NCI-H1930 (cell line): ENCODE results near the gene TMC7.
A peak's percentile ranks its signal among the peaks of the same experiment; 100 is the strongest.

ENCODE experiments used
- DNase-seq, 2 experiments: peaks; one replicate each; lab custom pipeline; 2025; lab: John Stamatoyannopoulos, UW

The TMC7 gene

DNA sequence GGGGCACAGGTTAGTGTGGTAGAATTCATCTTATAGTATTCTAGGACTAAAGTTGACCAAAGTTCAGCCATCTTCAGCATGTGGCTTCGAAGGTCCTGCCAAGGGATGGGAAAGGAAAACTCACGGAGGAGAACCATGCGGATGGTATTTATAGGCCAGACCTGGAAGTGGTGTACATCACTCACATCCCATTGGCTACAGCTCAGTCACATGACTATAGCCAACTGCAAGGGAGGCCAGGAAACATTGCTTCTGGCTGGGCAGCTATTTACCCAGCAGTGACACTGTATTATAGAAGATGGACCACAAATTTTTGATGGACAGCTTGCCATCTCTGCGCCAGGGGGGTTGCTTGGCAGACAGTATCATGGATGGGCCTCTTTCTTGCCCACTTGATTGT lies 48.0 kb downstream of the TMC7 start:
- no peak for DNase-seq

DNA sequence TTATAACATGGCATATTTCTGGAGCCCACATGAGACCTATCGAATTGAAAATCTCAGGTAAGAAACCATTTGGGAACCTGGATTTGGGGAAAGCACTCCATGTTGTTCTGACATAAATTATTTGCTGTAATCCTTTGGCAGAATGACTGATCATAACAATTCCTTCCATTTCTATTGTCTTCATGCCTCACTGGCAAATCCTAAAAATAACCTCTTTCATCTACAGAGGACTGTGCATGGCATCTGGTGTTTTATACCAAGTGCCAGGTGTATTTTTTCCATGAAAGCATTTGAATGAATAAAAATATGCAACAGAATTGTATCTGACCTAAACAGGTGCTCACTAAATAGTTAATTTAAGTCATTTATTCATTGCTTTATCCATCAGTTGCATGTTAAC lies 50.0 kb downstream of the TMC7 start:
- DNase-seq: no peak

GRCh38 chr16:19040400-19040799 lies 56.7 kb downstream of the TMC7 start:
- DNase-seq: no peak

- no peak for DNase-seq
Measured at GRCh38 chr16:19044769-19045168, 61.0 kb downstream of the TMC7 start.

DNA sequence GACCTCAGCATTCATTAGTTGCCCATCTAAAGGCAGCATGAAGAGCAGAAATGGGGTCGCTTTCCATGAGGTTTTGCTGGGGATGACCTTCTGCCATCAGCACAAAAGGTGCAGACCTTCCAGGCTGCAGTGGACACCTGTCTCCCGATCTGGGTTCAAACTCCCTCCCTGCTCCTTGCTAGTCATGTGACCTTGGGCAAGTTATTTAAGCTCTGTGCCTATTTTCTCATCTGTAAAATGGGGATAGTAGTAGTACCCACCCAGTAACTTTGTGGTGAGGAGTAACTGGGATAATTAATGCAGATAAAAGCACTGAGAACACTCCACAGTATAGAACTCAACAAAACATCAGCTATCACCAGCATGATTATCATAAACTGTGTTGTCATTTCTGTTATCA lies 62.3 kb downstream of the TMC7 start:
- DNase-seq: no peak

- DNase-seq: no peak
Measured at GRCh38 chr16:19062706-19063105, 79.0 kb downstream of the TMC7 start.

DNA sequence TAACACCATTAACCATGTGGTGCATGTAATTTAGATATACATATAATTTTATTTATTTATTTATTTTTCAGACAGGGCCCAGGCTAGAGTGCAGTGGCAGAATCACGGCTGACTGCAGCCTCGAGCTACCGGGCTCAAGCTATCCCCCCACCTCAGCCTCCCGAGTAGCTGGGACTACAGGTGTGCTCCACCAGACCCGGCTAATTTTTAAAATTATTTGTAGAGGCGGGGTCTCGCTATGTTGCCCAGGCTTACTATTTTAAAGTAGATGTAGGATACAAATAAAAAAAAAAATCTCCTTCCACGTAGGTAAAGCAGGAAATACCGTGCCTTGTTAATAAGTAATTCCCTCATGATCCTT lies 83.2 kb downstream of the TMC7 start:
- DNase-seq: no peak

DNA sequence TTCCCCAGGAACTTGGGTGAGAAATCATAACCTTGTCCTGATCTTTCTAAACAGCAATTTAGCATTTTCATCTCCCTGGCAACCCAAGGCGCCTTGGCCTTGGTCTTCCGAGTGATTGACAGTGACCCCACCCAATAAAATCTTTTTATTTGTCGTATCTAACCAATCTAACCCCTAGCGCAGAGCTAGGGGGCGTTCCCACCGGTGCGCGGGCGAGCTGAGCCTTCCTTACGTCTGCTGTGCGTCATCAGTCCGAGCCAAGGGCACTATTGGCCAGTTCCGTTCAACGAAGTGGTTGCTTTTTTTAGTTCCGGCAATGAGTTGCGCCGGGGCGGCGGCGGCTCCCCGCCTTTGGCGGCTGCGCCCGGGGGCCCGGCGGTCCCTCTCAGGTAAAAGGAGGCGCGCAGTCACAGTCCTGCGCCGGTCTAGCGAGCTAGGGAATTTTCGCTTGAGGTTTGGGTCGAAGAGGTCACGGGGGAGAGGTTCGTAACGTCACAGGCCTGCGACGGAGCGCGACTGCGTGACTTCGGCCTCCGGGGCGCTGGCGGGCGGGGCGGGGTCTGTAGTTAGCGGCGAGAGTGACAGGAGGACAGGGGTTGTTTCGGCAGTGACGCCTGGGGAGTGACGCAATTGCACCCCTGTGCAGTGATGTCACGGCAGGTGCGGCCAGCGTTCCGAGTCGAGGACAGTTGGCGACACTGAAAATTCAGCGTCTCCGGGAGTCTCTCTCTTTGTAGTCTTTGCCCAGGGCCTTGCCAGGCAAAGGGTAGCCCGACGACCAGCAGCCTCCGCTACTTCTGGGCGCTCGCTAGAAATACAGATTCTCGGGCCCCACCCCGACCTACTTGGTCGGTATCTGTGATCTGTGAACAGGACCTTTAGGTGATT lies 83.9 kb downstream of the TMC7 start, which contains the start of gene COQ7:
COQ7 (plus strand) TSS at position 266 of the 888 bp plus-strand sequence; CDS start at position 317, 51 bp downstream.
- peak; percentile 99 for DNase-seq

DNA sequence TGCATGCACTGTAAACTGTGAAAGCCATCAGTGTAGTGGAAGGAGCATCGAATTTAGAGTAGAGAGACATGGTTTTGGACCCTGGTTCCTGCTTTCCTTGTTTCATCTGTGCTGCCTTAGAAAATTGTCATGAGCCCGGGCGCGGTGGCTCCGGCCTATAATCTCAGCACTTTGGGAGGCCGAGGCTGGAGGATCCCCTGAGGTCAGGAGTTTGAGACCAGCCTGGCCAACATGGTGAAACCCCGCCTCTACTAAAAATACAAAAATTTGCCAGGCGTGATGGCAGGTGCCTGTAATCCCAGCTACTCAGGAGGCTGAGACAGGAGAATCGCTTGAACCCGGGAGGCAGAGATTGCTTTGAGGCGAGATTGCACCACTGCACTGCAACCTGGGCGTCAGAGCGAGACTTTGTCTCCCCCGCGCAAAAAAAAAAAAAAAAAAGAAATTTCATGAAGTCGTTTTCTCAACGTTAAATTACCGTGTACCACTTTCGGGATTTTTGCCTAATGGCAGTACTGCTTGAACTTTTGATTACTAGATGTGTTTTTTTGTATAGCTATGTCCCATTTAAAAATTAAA lies 84.6 kb downstream of the TMC7 start:
- no peak for DNase-seq

DNA sequence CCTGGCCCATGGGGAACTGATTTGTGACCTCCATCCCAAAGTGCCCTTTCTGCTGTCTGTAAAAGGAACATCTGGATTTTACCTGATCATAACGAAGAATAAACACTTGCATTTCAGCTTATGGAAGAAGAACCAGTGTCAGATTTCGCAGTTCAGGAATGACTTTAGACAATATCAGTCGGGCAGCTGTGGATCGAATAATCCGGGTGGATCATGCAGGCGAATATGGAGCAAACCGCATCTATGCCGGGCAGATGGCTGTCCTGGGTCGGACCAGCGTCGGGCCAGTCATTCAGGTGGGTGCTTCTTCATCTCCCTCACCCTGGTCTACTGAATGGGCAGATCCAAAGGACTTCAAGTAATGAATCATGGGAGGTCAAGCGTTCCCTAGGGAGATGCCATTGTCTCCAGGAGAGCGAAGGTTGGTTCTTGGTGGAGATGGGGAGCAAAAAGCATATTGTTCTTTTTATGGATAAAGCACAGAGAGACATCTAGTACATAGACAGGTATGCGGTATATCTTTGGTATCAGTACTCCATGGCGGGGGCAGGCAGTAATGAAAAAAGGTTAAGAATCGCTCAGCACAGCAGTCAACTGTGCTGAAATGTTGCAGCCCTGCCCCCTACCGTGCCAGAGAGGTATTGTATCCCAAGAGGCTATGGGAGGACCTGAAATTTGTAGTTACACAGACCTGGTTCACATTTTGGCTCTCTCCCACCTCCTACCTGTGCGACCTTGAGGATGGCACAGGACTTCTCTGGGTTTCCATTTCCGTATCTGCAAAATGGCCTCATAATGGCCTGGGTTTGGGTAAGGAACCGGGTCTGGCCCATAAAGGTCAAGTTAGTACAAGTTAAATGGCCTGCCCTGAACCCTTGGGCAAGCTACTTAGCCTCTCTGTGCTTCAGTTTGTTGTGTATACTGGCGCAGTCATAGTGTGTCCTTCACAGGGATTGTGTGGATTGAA lies 88.4 kb downstream of the TMC7 start:
- DNase-seq: no peak

- no peak for DNase-seq
Measured at GRCh38 chr16:19073344-19073743, 89.6 kb downstream of the TMC7 start.

DNA sequence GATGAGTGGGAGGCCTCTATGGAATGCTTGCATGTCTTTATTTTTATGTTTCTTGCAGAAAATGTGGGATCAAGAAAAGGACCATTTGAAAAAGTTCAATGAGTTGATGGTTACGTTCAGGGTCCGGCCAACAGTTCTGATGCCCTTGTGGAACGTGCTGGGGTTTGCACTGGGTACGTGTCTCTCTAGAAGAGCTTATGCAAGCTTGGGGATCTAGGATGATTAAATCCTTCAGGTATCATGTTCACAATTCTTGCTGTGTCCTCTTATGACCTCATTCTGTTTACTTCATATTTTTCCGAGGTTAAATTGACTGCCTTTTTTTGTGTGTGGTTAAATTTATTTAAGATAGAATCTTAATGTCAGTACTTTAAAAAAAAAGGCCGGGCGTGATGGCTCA lies 90.1 kb downstream of the TMC7 start:
- DNase-seq: no peak

DNA sequence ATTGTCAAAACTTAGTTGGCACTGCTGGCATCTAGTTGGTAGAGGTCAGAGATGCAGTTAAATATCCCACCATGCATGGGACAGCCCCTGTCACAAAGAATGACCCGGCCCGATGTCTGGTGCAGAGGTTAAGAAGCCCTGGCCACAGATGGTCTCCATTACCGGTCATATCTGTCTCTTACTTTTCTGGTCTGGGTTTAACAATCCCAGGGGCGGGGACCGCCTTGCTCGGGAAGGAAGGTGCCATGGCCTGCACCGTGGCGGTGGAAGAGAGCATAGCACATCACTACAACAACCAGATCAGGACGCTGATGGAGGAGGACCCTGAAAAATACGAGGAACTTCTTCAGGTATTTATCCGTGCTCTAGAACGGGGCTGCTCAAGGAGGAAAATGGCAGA lies 91.8 kb downstream of the TMC7 start:
- DNase-seq: no peak

GRCh38 chr16:19077879-19078278 lies 94.1 kb downstream of the TMC7 start:
- DNase-seq: no peak

DNA sequence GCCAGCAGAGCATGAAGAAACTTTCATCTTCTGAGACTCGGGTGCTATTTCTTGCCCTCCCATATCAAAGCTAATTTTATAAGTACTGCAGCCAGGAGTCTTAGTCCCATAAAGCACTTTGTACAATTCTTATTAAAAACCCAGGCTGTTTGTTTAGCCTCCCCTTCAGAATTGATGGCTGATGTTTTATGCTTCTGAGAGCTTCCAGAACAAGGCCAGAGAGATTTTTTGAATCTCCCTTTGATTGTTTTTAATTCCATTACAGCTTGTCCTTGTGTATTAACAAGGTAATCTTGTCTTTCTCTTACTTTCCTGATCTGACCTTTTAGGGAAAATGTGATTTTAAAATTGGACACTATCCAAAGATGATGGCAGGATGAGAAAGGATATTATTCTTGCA lies 99.9 kb downstream of the TMC7 start:
- no peak for DNase-seq

- no peak for DNase-seq
Measured at GRCh38 chr16:19084139-19084538, 100.4 kb downstream of the TMC7 start.

- DNase-seq: no peak
Measured at GRCh38 chr16:19084879-19085278, 101.1 kb downstream of the TMC7 start.

DNA sequence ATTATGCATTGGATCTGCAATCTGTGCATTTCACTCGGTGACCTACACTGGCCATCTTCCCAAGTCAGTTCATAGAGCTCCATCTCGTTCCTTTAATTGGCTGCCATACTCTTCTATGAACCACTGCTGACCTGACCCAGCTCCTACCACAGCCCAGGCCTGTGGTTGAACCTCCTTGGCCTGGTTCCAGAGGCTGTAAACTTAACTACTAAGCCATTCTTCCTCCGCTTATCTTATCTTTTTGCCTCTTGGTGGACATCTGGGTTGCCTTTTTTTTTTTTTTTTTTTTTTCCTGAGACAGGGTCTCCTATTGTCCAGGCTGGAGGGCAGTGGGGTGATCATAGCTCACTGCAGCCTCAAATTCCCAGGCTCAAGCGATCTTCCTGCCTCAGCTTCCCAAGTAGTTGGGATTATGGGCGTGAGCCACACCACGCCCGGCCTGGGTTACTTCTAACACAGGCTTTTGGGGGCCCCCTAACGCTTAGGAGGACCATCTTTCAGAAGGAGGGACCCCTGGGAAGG lies 102.0 kb downstream of the TMC7 start:
- DNase-seq: no peak

GRCh38 chr16:19086322-19087199 lies 102.8 kb downstream of the TMC7 start:
- DNase-seq: peak; percentile 79

GRCh38 chr16:19088341-19088916 lies 104.7 kb downstream of the TMC7 start:
- DNase-seq: no peak

- no peak for DNase-seq
Measured at GRCh38 chr16:19089410-19089955, 105.7 kb downstream of the TMC7 start.
